HepG2 (cell line): ENCODE measurements around the gene LRRC27. TPM values are rescaled to one million over a fixed set of nuclear protein-coding genes. Genes with fewer than 3 reads are reported as not detected.

Experiments
- ATAC-seq: fragments of 200-7000 bp; cut with Tn5 transposase; 3 replicates; pipeline ENCODE4 v1.9.1; 2020; ENCODE audit warnings: mild to moderate bottlenecking, moderate library complexity
- BruUV-seq: library from RNA; stranded (reverse); fragments of 400-500 nt; replicated peaks from 2 replicates; lab custom pipeline; 2021; lab: Mats Ljungman, UMichigan
- CTCF ChIA-PET: fragments of 300-600 bp; formaldehyde crosslinking; extraction: SDS; loops from one replicate; lab custom pipeline; 2021; ENCODE audit warnings: low total read pairs, inconsistent platforms, low intra/inter-chr PET ratio; lab: Yijun Ruan, JAX
- POLR2A ChIA-PET: fragments of 350-600 bp; sonication (Branson Sonifier 250); formaldehyde crosslinking; loops from one replicate; lab custom pipeline; 2020; ENCODE audit warnings: antibody characterized with exemption, inconsistent platforms; lab: Yijun Ruan, JAX
- DNase-seq: peaks from one replicate; pipeline ENCODE4 v3.0.0-alpha.2; 2015; ENCODE audit warnings: low spot score
- FAIRE-seq: peaks from 3 replicates; lab custom pipeline; 2011; peaks lifted over from hg19 to GRCh38; lab: Jason Lieb, UNC
- H2AFZ ChIP-seq: one replicate; pipeline ENCODE4 v1.6.1; 2011; ENCODE audit warnings: low read length, inconsistent platforms
- H3K27ac ChIP-seq: fragments of 300-600 bp; 3 replicates; pipeline ENCODE4 v1.8.0; 2011; ENCODE audit warnings: mixed run types, mild to moderate bottlenecking, mixed read lengths, low read length, inconsistent platforms; ENCODE audit not compliant: insufficient read depth; ENCODE audit errors: extremely low read length
- H3K27me3 ChIP-seq, 2 experiments: fragments of 200-600 bp in 1 of 2; 2 replicates in 1 of 2; 3 replicates in 1 of 2; pipeline versions ENCODE4 v1.6.0 to v1.8.0; 2011; ENCODE audit warnings: low read length in 2 of 2, mild to moderate bottlenecking in 2 of 2, moderate library complexity in 2 of 2, inconsistent platforms in 1 of 2; ENCODE audit not compliant: insufficient read depth in 2 of 2, control insufficient read depth in 1 of 2
- H3K36me3 ChIP-seq, 2 experiments: fragments of 200-600 bp in 1 of 2; replicated peaks in 1 of 2; 2 replicates in 1 of 2; 3 replicates in 1 of 2; pipeline versions ENCODE4 v1.5.1 to v1.8.0; 2011; ENCODE audit warnings: low read length in 2 of 2, inconsistent platforms in 1 of 2; ENCODE audit not compliant: insufficient read depth in 2 of 2, control insufficient read depth in 1 of 2
- H3K4me1 ChIP-seq: 2 replicates; pipeline ENCODE4 v1.5.1; 2012; ENCODE audit warnings: low read length, inconsistent platforms; ENCODE audit not compliant: insufficient read depth
- H3K4me2 ChIP-seq: 2 replicates; pipeline ENCODE4 v1.6.0; 2011; ENCODE audit warnings: low read depth, low read length, inconsistent platforms
- H3K4me3 ChIP-seq, 3 experiments: fragments of 200-600 bp in 1 of 3; sonication (generic), shearing (Covaris generic) in 1 of 3; replicated peaks in 1 of 3; 2 replicates each; pipeline ENCODE4 v1.5.1; 2011 to 2016; ENCODE audit warnings: low read length in 3 of 3, inconsistent platforms in 2 of 3, low read depth in 2 of 3, mild to moderate bottlenecking in 2 of 3, control low read depth in 1 of 3, mixed read lengths in 1 of 3; ENCODE audit not compliant: insufficient read depth in 1 of 3
- H3K79me2 ChIP-seq: one replicate; pipeline ENCODE4 v1.6.1; 2011; ENCODE audit warnings: low read length, inconsistent platforms; ENCODE audit not compliant: insufficient read depth
- H3K9ac ChIP-seq: 2 replicates; pipeline ENCODE4 v1.6.0; 2011; ENCODE audit warnings: mild to moderate bottlenecking, low read depth, low read length, inconsistent platforms; ENCODE audit not compliant: insufficient read depth
- H3K9me3 ChIP-seq: 2 replicates; pipeline ENCODE4 v1.5.1; 2012; ENCODE audit warnings: mild to moderate bottlenecking, low read length
- H4K20me1 ChIP-seq: 2 replicates; pipeline ENCODE4 v1.6.0; 2011; ENCODE audit warnings: inconsistent platforms, mild to moderate bottlenecking, low read length, moderate library complexity; ENCODE audit not compliant: insufficient read depth
- CCAR2 ChIP-seq: fragments of 200-400 bp; formaldehyde crosslinking; optimal IDR thresholded peaks from 2 replicates; pipeline ENCODE3; 2018; ENCODE audit warnings: low read depth, mild to moderate bottlenecking, low read length, moderate library complexity
- CTCF ChIP-seq: sonication (generic); formaldehyde crosslinking; IDR thresholded peaks from 2 replicates; pipeline ENCODE4 v1.5.0; 2020; ENCODE audit warnings: mild to moderate bottlenecking, missing genetic modification reagents, moderate library complexity
- ETV6 ChIP-seq: sonication (generic); formaldehyde crosslinking; conservative IDR thresholded peaks from 2 replicates; pipeline ENCODE4 v1.4.0; 2020; ENCODE audit warnings: missing genetic modification reagents
- FOSL1 ChIP-seq: sonication (generic); formaldehyde crosslinking; IDR thresholded peaks from 2 replicates; pipeline ENCODE4 v1.9.0; 2021; ENCODE audit warnings: missing genetic modification reagents, borderline replicate concordance
- GABPA ChIP-seq, 2 experiments: IDR thresholded peaks; 2 replicates each; pipeline ENCODE4 v1.6.1; 2011 to 2016; ENCODE audit warnings: low read depth in 2 of 2, low read length in 1 of 2, missing biosample characterization in 1 of 2, missing genetic modification characterization in 1 of 2
- KMT2B ChIP-seq: IDR thresholded peaks from 2 replicates; pipeline ENCODE4 v1.6.1; 2016; ENCODE audit warnings: missing genetic modification reagents, missing compliant biosample characterization
- MTERF4 ChIP-seq: sonication (generic); formaldehyde crosslinking; IDR thresholded peaks from 2 replicates; pipeline ENCODE4 v1.8.0; 2023; ENCODE audit warnings: mild to moderate bottlenecking, missing genetic modification reagents
- NCOR1 ChIP-seq: fragments of 200-600 bp; sonication (generic); IDR thresholded peaks from 2 replicates; pipeline ENCODE4 v1.7.0; 2017; ENCODE audit warnings: antibody characterized with exemption, low read length, borderline replicate concordance
- POLR2A ChIP-seq, 2 experiments: IDR thresholded peaks; 2 replicates each; pipeline ENCODE4 v1.6.1; 2011; ENCODE audit warnings: low read depth in 2 of 2, low read length in 2 of 2, mild to moderate bottlenecking in 1 of 2, moderate library complexity in 1 of 2; ENCODE audit not compliant: insufficient read depth in 1 of 2
- PRDM15 ChIP-seq: sonication (generic); formaldehyde crosslinking; IDR thresholded peaks from 2 replicates; pipeline ENCODE4 v1.4.0; 2020; ENCODE audit warnings: missing genetic modification reagents
- SP140L ChIP-seq: sonication (generic); formaldehyde crosslinking; IDR thresholded peaks from 2 replicates; pipeline ENCODE4 v1.4.0; 2020; ENCODE audit warnings: missing genetic modification reagents, borderline replicate concordance
- ZBTB33 ChIP-seq: sonication (generic); formaldehyde crosslinking; IDR thresholded peaks from 2 replicates; pipeline ENCODE4 v1.4.0; 2020; ENCODE audit warnings: missing genetic modification reagents
- ZNF451 ChIP-seq: sonication (generic); formaldehyde crosslinking; IDR thresholded peaks from 2 replicates; pipeline ENCODE4 v1.5.0; 2020; ENCODE audit warnings: mild to moderate bottlenecking, missing genetic modification reagents
- ZNF773 ChIP-seq: sonication (generic); formaldehyde crosslinking; IDR thresholded peaks from 2 replicates; pipeline ENCODE4 v1.4.0; 2020; ENCODE audit warnings: missing genetic modification reagents, borderline replicate concordance
- whole genome bisulfite sequencing: methylation state at CpG from one replicate; pipeline ENCODE4 v1.1.6; 2017; ENCODE audit warnings: low lambda C conversion rate; 5-methylcytosine and 5-hydroxymethylcytosine counted together
- in situ Hi-C: cut with HindIII; loops from 2 replicates; pipeline ENCODE4 v1.10.0; 2017; ENCODE audit warnings: low pct_unique_long_range_greater_than_20kb; ENCODE audit not compliant: extremely low pct_ligation_motif_present
- intact Hi-C: fragments of 100-400 bp; cut with micrococcal nuclease; formaldehyde crosslinking; loops from one replicate; pipeline ENCODE4 v1.10.0; 2022; ENCODE audit not compliant: unreplicated experiment
- polyA plus RNA-seq, 8 experiments: library from polyadenylated mRNA; depleted of rRNA in 3 of 8; stranded (reverse) in 7 of 8; unstranded in 1 of 8; fragments of >200 nt; fragmentation: Illumina TruSeq in 4 of 8; extraction: Trizol in 4 of 8; gene quantifications; 2 replicates each; pipeline versions ENCODE4 v1.2.1 to v1.2.3, GENCODE V29; 2011 to 2016; ENCODE audit warnings: low read depth in 4 of 8, missing spikeins in 1 of 8, mixed read lengths in 1 of 8; ENCODE audit not compliant: insufficient read depth in 1 of 8
- total RNA-seq, 5 experiments: library from RNA; depleted of rRNA; stranded (reverse); fragments of >200 nt; fragmentation: Illumina TruSeq; extraction: Trizol; gene quantifications; 2 replicates each; pipeline ENCODE4 v1.2.3, GENCODE V29; 2016; ENCODE audit warnings: low read depth in 1 of 5

LRRC27 gene
- total and polyA plus RNA-seq, 2 of the 13 experiments (the other 11 are each of a cell fraction or from before 2014, with no cell fraction given) = 4.2 to 4.6 TPM

GRCh38 chr10:132404169-132404880 lies 72.3 kb downstream of the LRRC27 start:
- BruUV-seq = no TSS peak
- Histone ChIP-seq H3K4me2 (no peak overlapping the region), H3K36me3 (no peaks in the 10 kb centered on the region; a peak in 1 of 5 replicates), H3K4me1 (peaks cover 27% of the 10 kb centered on the region), H2AFZ (no peak overlapping the region), H3K27ac (no peak overlapping the region), H3K4me3 (no peak overlapping the region), H4K20me1 (no peaks in the 10 kb centered on the region), H3K9ac (no peak overlapping the region), H3K79me2 (no peaks in the 10 kb centered on the region), H3K9me3 (no peaks in the 10 kb centered on the region), H3K27me3 (no peaks in the 10 kb centered on the region; a peak in 1 of 5 replicates)
- TF ChIP-seq NCOR1 = no peak
- no peak for TF ChIP-seq CCAR2
- no peak for TF ChIP-seq POLR2A (IDR thresholded peaks at IDR 0.05; ENCODE audit: insufficient read depth in 1 of 2, low read depth in 2 of 2, low read length in 2 of 2)
- no peak for TF ChIP-seq ZNF451 (CRISPR knock-in tag)
- no peak for TF ChIP-seq MTERF4 (CRISPR knock-in tag)
- no peak for TF ChIP-seq PRDM15
- TF ChIP-seq ZBTB33 = no peak
- no peak for TF ChIP-seq FOSL1 (CRISPR knock-in tag)
- no peak for TF ChIP-seq CTCF (CRISPR knock-in tag)
- TF ChIP-seq GABPA (IDR thresholded peaks at IDR 0.05; ENCODE audit: low read depth, low read length) = no peak
- no peak for TF ChIP-seq GABPA (CRISPR knock-in tag; IDR thresholded peaks at IDR 0.05; ENCODE audit: low read depth)
- TF ChIP-seq ZNF773 (CRISPR knock-in tag) = no peak
- TF ChIP-seq SP140L (CRISPR knock-in tag) = no peak
- no peak for TF ChIP-seq KMT2B
- no peak for TF ChIP-seq ETV6
- ATAC-seq = no peak
- ChIA-PET CTCF (no interaction called here), POLR2A (no interaction called here)
- no peak for FAIRE-seq
- in situ Hi-C loops (no loop called here), intact Hi-C loops (no loop called here)
- no peak for DNase-seq
- WGBS = 93% methylated on average over 22 of the region's 32 CpGs
